GM18526 (cell line): Measurements from ENCODE around the gene PAXIP1.

Experiments
- POLR2A ChIP-seq: IDR thresholded peaks from 3 replicates; pipeline ENCODE4 v1.6.1; 2011; ENCODE audit not compliant: insufficient read length; ENCODE audit errors: extremely low read depth

Gene PAXIP1

GRCh38 chr7:154928136-154929005, 74.6 kb downstream of the PAXIP1 start:
- no peak for TF ChIP-seq POLR2A

GRCh38 chr7:154927624-154928125, 75.2 kb downstream of the PAXIP1 start:
- TF ChIP-seq POLR2A = no peak

GRCh38 chr7:154919344-154920225, 83.3 kb downstream of the PAXIP1 start:
- no peak for TF ChIP-seq POLR2A

GRCh38 chr7:154918741-154919140, 84.2 kb downstream of the PAXIP1 start:
- no peak for TF ChIP-seq POLR2A

- TF ChIP-seq POLR2A = no peak
Measured at GRCh38 chr7:154918266-154918665, 84.7 kb downstream of the PAXIP1 start.

- no peak for TF ChIP-seq POLR2A
Measured at GRCh38 chr7:154917808-154918160, 85.1 kb downstream of the PAXIP1 start.

GRCh38 chr7:154916856-154917807, 85.8 kb downstream of the PAXIP1 start:
- TF ChIP-seq POLR2A = no peak

GRCh38 chr7:154916381-154916780, 86.5 kb downstream of the PAXIP1 start:
- no peak for TF ChIP-seq POLR2A

GRCh38 chr7:154915600-154915999, 87.3 kb downstream of the PAXIP1 start:
- TF ChIP-seq POLR2A = no peak

- no peak for TF ChIP-seq POLR2A
Measured at GRCh38 chr7:154914996-154915380, 87.9 kb downstream of the PAXIP1 start.

GRCh38 chr7:154914308-154914995, 88.5 kb downstream of the PAXIP1 start:
- no peak for TF ChIP-seq POLR2A

- TF ChIP-seq POLR2A = no peak
Measured at GRCh38 chr7:154913638-154914307, 89.2 kb downstream of the PAXIP1 start.

GRCh38 chr7:154912871-154913637, 89.9 kb downstream of the PAXIP1 start:
- TF ChIP-seq POLR2A = no peak
